PFSK-1 (cell line): ENCODE measurements around the gene RCN1.

Source experiments
- FOXP2 ChIP-seq: optimal IDR thresholded peaks from 2 replicates; pipeline ENCODE3; 2011; ENCODE audit warnings: borderline replicate concordance, control low read depth, inconsistent platforms; ENCODE audit not compliant: insufficient read depth; ENCODE audit errors: extremely low read length, extremely low read depth
- POLR2AphosphoS5 ChIP-seq: IDR thresholded peaks from 2 replicates; pipeline ENCODE4 v1.6.1; 2012; ENCODE audit warnings: low read depth, mild to moderate bottlenecking, control low read depth, low read length, moderate library complexity
- REST ChIP-seq, 2 experiments: IDR thresholded peaks; 2 replicates each; pipeline versions ENCODE4 v1.6.1 to v1.8.0; 2011 to 2012; ENCODE audit warnings: low read depth in 2 of 2, low read length in 2 of 2, control low read depth in 1 of 2, inconsistent platforms in 1 of 2, mild to moderate bottlenecking in 1 of 2, moderate library complexity in 1 of 2; ENCODE audit not compliant: insufficient read depth in 1 of 2
- SIN3A ChIP-seq: IDR thresholded peaks from 2 replicates; pipeline ENCODE4 v1.6.1; 2012; ENCODE audit warnings: mild to moderate bottlenecking, low read length, moderate library complexity, borderline replicate concordance; ENCODE audit not compliant: insufficient read depth
- TAF1 ChIP-seq: IDR thresholded peaks from 2 replicates; pipeline ENCODE4 v1.6.1; 2012; ENCODE audit warnings: low read length, control low read depth, borderline replicate concordance; ENCODE audit not compliant: insufficient read depth

RCN1 gene

GRCh38 chr11:32087597-32087996, 3.3 kb upstream of the RCN1 start:
- TF ChIP-seq FOXP2 (no peak), TAF1 (no peak), REST (IDR thresholded peaks at IDR 0.05; ENCODE audit: insufficient read depth in 1 of 2, low read depth in 2 of 2, low read length in 2 of 2) (no peak), POLR2AphosphoS5 (no peak), SIN3A (no peak)

- TF ChIP-seq REST (IDR thresholded peaks at IDR 0.05; ENCODE audit: insufficient read depth in 1 of 2, low read depth in 2 of 2, low read length in 2 of 2), result no peak
Observed at GRCh38 chr11:32088117-32088941, 2.5 kb upstream of the RCN1 start.

GRCh38 chr11:32092581-32093170, 1.8 kb downstream of the RCN1 start:
- no peak for TF ChIP-seq POLR2AphosphoS5
- no peak for TF ChIP-seq REST (IDR thresholded peaks at IDR 0.05; ENCODE audit: insufficient read depth in 1 of 2, low read depth in 2 of 2, low read length in 2 of 2)
- no peak for TF ChIP-seq SIN3A
- no peak for TF ChIP-seq TAF1
- TF ChIP-seq FOXP2, result no peak

GRCh38 chr11:32094923-32095322, 4.0 kb downstream of the RCN1 start:
- no peak for TF ChIP-seq REST (IDR thresholded peaks at IDR 0.05; ENCODE audit: insufficient read depth in 1 of 2, low read depth in 2 of 2, low read length in 2 of 2)
- no peak for TF ChIP-seq TAF1
- no peak for TF ChIP-seq SIN3A
- no peak for TF ChIP-seq POLR2AphosphoS5
- TF ChIP-seq FOXP2, result no peak
